Spleen (tissue), 11 donors: Measurements from ENCODE around the gene ABCA2. TPM values are rescaled to one million over a fixed set of nuclear protein-coding genes. Genes with fewer than 3 reads are reported as not detected.

Experiments used
- DNase-seq: peaks from one replicate; pipeline ENCODE4 v3.0.0-alpha.2; 2020
- H3K27ac ChIP-seq, 8 donors: fragments of 200-600 bp; sonication (generic) in 7 of 8; 1 replicate in 4 of 8; 2 replicates in 4 of 8; pipeline versions ENCODE4 v1.5.0 to v1.8.0; 2016 to 2021; ENCODE audit warnings: inconsistent platforms in 4 of 8, mild to moderate bottlenecking in 4 of 8, moderate library complexity in 1 of 8
- H3K27me3 ChIP-seq, 7 donors: fragments of 200-600 bp; sonication (generic) in 6 of 7; replicated peaks in 1 of 7; 1 replicate in 4 of 7; 2 replicates in 3 of 7; pipeline versions ENCODE4 v1.5.0 to v1.8.0; 2016 to 2021; ENCODE audit warnings: inconsistent platforms in 3 of 7, mild to moderate bottlenecking in 1 of 7
- H3K36me3 ChIP-seq, 6 donors: fragments of 200-600 bp; sonication (generic) in 5 of 6; 1 replicate in 4 of 6; 2 replicates in 2 of 6; pipeline versions ENCODE4 v1.5.0 to v1.8.0; 2016 to 2021; ENCODE audit warnings: inconsistent platforms in 2 of 6
- H3K4me1 ChIP-seq, 6 donors: fragments of 200-600 bp; sonication (generic) in 5 of 6; 1 replicate in 3 of 6; 2 replicates in 3 of 6; pipeline versions ENCODE4 v1.5.0 to v1.8.0; 2016 to 2021; ENCODE audit warnings: inconsistent platforms in 3 of 6
- H3K4me3 ChIP-seq, 8 donors: fragments of 200-600 bp; sonication (generic) in 7 of 8; 1 replicate in 4 of 8; 2 replicates in 4 of 8; pipeline versions ENCODE4 v1.5.0 to v1.8.0; 2016 to 2021; ENCODE audit warnings: inconsistent platforms in 4 of 8, mild to moderate bottlenecking in 4 of 8, moderate library complexity in 2 of 8
- H3K9me3 ChIP-seq, 8 donors: fragments of 200-600 bp; sonication (generic) in 7 of 8; 1 replicate in 4 of 8; 2 replicates in 4 of 8; pipeline versions ENCODE4 v1.5.0 to v1.8.0; 2016 to 2021; ENCODE audit warnings: inconsistent platforms in 4 of 8
- CTCF ChIP-seq, 11 experiments: fragments of 200-600 bp in 7 of 11; fragments of 450-650 bp in 4 of 11; sonication (generic) in 4 of 11; IDR thresholded peaks in 8 of 11; conservative IDR thresholded peaks in 3 of 11; 1 replicate in 7 of 11; 2 replicates in 4 of 11; pipeline versions ENCODE4 v1.4.0 to v1.8.0; 2016 to 2021; ENCODE audit warnings: antibody characterized with exemption in 11 of 11, inconsistent platforms in 4 of 11, mild to moderate bottlenecking in 1 of 11
- POLR2A ChIP-seq, 3 donors: fragments of 450-650 bp; IDR thresholded peaks; one replicate each; pipeline ENCODE4 v1.5.1; 2017; ENCODE audit warnings: antibody characterized with exemption in 3 of 3, mild to moderate bottlenecking in 1 of 3
- POLR2AphosphoS5 ChIP-seq, 3 donors: sonication (generic); formaldehyde crosslinking; IDR thresholded peaks; one replicate each; pipeline ENCODE4 v1.5.1; 2017; ENCODE audit warnings: antibody characterized with exemption in 3 of 3
- WGBS, 5 donors: extraction: QIAGEN DNeasy Blood & Tissue Kit in 3 of 5; methylation state at CpG; one replicate each; pipeline versions ENCODE4 v1.1.5 to v1.1.7; 2013 to 2018; 5-methylcytosine and 5-hydroxymethylcytosine counted together
- intact Hi-C: fragments of 100-400 bp; cut with DNase I; formaldehyde crosslinking; loops from one replicate; pipeline ENCODE4 v1.15.0; 2023; ENCODE audit warnings: low total_unique reads
- polyA plus RNA-seq, 3 donors: library from polyadenylated mRNA; stranded (reverse); fragments of 200-250 nt; gene quantifications; one replicate each; pipeline ENCODE4 v1.2.1, GENCODE V29; 2013
- total RNA-seq, 7 donors: library from RNA; depleted of rRNA in 3 of 7; stranded (reverse); fragments of >200 nt in 3 of 7; fragmentation: NEBNext Ultra II Directional in 4 of 7; extraction: Animal tissue kit (Norgen Biotek cat#: 25700) in 4 of 7; gene quantifications; one replicate each; pipeline versions ENCODE4 v1.1.0 to v1.2.1, GENCODE V29; 2016 to 2021
- donor health status: healthy with polysubstance abuse.
- donor health status: DM: no; HTN: no; CAD: no; lungs with moderate emphysema.
- donor health status: DM: no; HTN: no; CAD: no.
- donor health status: Bipolar disorder and iron deficiency.
- donor health status: healthy.
- donor health status: DM: no; HTN: no; CAD: no.
- donor health status: DM: yes; HTN: yes; CAD: no.

The ABCA2 gene
- total and polyA plus RNA-seq, 10 donors: 11.9 to 97.5 (median 53.2) TPM

GRCh38 chr9:137065336-137065967 is 37.4 kb upstream of the ABCA2 start:
- no peak for DNase-seq
- Histone ChIP-seq H3K36me3 (peaks cover 0 to 5% (median 0%) of the 10 kb centered on the region in 6 donors), H3K27me3 (peaks cover 0 to 22% (median 7%) of the 10 kb centered on the region in 7 donors), H3K27ac (no peak overlapping the region), H3K9me3 (no peaks in the 10 kb centered on the region), H3K4me3 (no peak overlapping the region), H3K4me1 (peaks cover 2 to 46% (median 28%) of the 10 kb centered on the region in 6 donors)
- 93 to 100% (median 95%) methylated on average over 13 to 23 of the region's 23 CpGs for WGBS, 5 donors
- intact Hi-C loops: loop anchor here (10.0 kb wide), 1 partner anchor 281 kb away; no protein-coding TSS in a partner anchor
- TF ChIP-seq CTCF (IDR thresholded peaks at IDR 0.05 in 8 of 11, conservative IDR thresholded peaks at IDR 0.05 in 3 of 11) (no peak), POLR2A (IDR thresholded peaks at IDR 0.05) (no peak), POLR2AphosphoS5 (IDR thresholded peaks at IDR 0.05) (no peak)

GRCh38 chr9:137064880-137065164 is 36.8 kb upstream of the ABCA2 start:
- H3K4me3 ChIP-seq: no peak overlapping the region
- H3K9me3 ChIP-seq: no peaks in the 10 kb centered on the region
- H3K27ac ChIP-seq: no peak overlapping the region
- WGBS, 5 donors: 88 to 95% (median 93%) methylated on average over 12 of the region's 12 CpGs
- peaks cover 2 to 40% (median 24%) of the 10 kb centered on the region in 6 donors for H3K4me1 ChIP-seq
- no peak for TF ChIP-seq POLR2A (IDR thresholded peaks at IDR 0.05)
- TF ChIP-seq CTCF (IDR thresholded peaks at IDR 0.05 in 8 of 11, conservative IDR thresholded peaks at IDR 0.05 in 3 of 11): no peak
- no peak for TF ChIP-seq POLR2AphosphoS5 (IDR thresholded peaks at IDR 0.05)
- intact Hi-C loops: loop anchor here (10.0 kb wide), 1 partner anchor 280 kb away; no protein-coding TSS in a partner anchor
- DNase-seq: no peak
- peaks cover 0 to 18% (median 7%) of the 10 kb centered on the region in 7 donors for H3K27me3 ChIP-seq
- peaks cover 0 to 5% (median 0%) of the 10 kb centered on the region in 6 donors for H3K36me3 ChIP-seq

DNA sequence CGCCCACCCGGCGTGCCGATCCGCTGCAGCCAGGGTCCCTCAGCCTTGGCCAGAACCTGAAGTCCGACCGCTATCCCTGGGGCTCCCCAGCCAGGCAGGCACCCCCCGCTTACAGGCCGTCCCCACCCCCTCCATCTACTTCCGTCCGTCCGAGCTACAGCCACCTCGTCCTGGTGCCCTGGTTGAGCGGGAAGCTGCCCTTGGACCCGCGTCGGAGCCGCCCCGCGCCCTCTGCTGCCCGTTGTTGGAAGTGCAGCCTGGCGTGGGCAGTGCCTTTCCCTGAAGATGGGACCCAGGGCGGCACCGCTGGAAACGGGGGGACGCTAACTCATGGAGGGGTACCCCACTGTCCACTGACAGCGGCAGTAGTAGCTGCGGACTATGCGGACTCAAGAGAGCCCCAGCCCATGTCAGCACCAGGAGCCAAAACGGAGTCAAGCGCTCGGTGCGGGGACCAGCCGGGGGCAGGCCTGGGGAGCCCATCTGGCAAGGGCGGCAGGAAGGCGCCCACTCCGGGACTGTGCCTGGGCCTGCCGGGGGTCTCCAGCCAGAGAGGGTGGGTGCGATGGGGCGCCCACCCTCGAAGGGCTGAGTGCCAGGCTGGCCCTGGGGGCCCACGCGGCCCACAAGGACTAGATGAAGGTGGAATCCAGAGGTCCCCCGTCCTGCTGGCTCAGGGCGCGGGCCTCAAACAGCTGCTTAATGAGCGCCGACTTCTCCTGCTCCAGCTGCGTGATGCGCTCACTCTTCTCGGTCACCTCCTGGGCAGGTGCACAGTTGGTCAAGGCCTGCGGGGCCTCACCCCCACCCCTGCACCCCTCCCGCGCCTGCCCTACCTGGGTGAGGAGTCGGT is 36.2 kb upstream of the ABCA2 start:
- Histone ChIP-seq H3K9me3 (no peaks in the 10 kb centered on the region), H3K4me3 (no peak overlapping the region), H3K27ac (no peak overlapping the region), H3K36me3 (peaks cover 0 to 5% (median 0%) of the 10 kb centered on the region in 6 donors), H3K27me3 (peaks cover 0 to 12% (median 3%) of the 10 kb centered on the region in 7 donors), H3K4me1 (peaks cover 2 to 34% (median 18%) of the 10 kb centered on the region in 6 donors)
- intact Hi-C loops: loop anchor here (10.0 kb wide), 1 partner anchor 279 kb away; no protein-coding TSS in a partner anchor
- TF ChIP-seq CTCF (IDR thresholded peaks at IDR 0.05 in 8 of 11, conservative IDR thresholded peaks at IDR 0.05 in 3 of 11) (peak; percentile 93 to 99 (median 97)), POLR2AphosphoS5 (IDR thresholded peaks at IDR 0.05) (peak; percentile 37 to 73 (median 51)), POLR2A (IDR thresholded peaks at IDR 0.05) (no peak)
- peak; percentile 92 for DNase-seq
- 56 to 86% (median 59%) methylated on average over 14 to 55 of the region's 55 CpGs for WGBS, 5 donors
